Measurements from ENCODE around the gene DDX31.
"Not testable (repeated sequence)": the region's sequence is repeated elsewhere in the genome, so short reads cannot be mapped to it uniquely, and the experiment has no call there.

Gene DDX31

DNA sequence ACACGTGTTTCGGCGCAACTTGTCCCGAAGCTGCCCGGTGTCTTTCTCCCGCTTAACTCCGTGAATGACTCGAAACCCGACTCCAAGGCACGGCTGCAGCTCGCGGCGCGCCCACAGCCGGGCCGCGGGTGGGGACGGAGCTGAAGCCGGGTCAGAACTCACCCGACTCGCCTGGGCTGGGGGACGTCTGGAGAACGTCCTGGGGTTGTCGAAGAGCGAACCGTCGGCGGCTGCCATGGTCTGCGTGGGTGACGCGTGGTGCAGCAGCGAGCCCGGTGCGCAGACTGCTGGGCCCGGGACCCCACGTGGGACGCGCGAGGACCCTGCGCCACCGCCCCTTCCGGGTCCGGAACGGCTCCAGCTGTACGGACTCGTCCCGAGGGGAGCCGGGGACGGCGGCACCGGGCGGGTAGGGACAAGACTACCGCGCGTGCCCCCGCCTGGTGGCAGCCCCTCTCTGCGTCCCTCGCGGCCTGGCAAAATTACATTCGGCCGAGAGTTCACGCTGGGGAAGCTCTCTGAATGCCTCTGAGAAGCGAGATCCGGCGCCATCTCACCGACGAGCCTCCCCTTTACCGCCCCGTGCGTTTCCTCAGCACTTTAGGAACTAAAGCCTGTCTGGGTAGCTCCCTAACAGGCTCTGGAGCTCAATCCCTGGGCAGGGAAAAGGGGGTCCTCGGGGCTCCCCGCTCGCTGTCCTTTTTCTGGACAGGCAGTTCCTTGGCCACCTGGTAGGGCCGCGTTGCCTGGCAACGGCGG, at the start of gene DDX31:
Gene DDX31, minus strand, starts transcription at position 286 of the 759 bp plus-strand sequence. Its CDS starts 49 bp downstream, at position 237.
- peak; percentile 43 for FAIRE-seq
- DNase-seq (ENCODE audit: insufficient read length, low spot score) = peak; percentile 89
- peak; percentile 91 for TF ChIP-seq POLR2A (IDR thresholded peaks at IDR 0.05; ENCODE audit: low read depth, low read length)

DNA sequence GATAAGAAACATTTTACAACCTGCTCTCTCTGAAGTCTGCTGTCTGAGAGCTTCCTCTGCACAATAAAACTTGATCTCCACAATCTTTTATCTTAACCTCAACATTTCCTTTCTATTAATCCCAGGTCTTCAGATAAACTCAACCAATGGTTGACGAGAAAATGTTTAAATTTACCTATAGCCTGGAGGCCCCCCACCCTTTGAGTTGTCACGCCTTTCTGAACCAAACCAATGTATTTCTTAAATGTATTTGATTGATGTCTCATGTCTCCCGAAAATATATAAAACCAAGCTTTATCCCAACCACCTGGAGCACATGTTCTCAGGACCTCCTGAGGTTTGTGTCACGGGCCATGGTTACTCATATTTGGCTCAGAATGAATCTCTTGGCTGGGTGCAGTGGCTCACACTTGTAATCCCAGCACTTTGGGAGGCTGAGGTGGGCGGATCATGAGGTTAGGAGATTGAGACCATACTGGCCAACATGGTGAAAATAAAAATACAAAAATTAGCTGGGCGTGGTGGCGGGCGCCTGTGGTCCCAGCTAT, 48.7 kb upstream of the DDX31 start:
- not testable (repeated sequence) for FAIRE-seq; DNase-seq (ENCODE audit: insufficient read length, low spot score)

DNA sequence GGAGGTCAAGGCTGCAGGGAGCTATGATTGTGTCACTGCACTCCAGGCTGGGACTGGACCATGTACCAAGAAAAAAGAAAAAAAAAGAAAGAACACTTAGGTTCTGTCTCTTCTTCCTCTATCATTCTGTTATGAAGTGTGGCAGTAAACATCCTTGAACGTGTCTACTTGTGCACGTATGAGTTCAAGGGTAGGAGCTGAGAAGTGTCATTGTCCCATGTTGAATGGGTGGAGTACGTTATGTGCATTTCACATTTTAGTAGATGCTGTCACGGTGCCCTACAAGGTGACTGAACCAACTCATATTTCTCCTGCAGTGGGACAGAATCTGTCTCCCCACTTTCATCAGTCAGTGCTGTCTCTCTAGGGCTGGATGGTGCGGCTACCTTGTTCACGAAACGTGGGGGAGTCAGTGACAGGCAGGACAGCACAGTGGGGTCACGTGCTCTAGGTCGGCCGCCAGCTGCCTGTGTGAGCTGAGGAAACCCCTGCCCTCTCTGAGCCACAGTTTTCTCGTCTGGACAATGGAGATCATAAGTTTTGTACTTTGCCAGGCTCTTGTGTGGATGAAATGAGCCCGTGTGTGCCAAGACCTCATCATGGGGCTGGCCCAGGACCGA, 47.7 kb upstream of the DDX31 start:
- FAIRE-seq (no peak), DNase-seq (ENCODE audit: insufficient read length, low spot score) (no peak)
- TF ChIP-seq POLR2A (IDR thresholded peaks at IDR 0.05; ENCODE audit: low read depth, low read length) = no peak

DNA sequence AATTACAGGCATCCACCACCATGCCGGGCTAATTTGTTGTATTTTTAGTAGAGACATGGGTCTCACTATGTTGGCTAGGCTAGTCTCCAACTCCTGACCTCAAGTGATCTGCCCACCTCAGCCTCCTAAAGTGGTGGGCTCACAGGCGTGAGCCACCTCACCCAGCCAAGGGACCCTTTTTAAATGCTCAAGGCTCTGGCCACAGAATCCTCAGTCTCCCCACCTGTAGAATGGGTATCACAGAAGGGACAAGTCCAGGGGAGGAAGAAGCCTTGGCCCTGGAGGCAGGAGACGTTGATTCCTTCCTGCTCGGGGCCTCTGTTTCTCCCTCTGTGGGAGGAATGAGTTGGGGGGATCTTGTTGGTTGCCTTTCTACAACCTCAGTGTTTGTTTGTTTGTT, 46.2 kb upstream of the DDX31 start:
- DNase-seq (ENCODE audit: insufficient read length, low spot score) = no peak
- no peak for FAIRE-seq
- TF ChIP-seq POLR2A (IDR thresholded peaks at IDR 0.05; ENCODE audit: low read depth, low read length) = no peak

DNA sequence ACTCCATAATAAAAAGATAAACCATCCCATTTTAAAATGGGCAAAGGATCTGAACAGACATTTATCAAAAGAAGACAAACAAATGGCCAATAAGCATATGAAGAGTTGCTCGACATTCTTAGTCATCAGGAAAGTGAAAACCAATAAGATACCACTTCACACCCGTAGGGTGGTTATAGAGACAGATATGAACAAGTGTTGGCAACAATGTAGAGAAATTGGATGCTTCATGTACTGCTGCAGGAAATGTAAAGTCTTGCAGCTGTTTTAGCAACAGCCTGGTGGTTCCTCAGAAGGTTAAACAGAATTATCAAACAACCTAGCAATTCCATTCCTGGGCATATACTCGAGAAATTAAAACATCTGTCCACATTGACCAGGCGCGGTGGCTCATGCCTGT, 43.0 kb upstream of the DDX31 start:
- no peak for DNase-seq (ENCODE audit: insufficient read length, low spot score)
- no peak for TF ChIP-seq POLR2A (IDR thresholded peaks at IDR 0.05; ENCODE audit: low read depth, low read length)
- no peak for FAIRE-seq

DNA sequence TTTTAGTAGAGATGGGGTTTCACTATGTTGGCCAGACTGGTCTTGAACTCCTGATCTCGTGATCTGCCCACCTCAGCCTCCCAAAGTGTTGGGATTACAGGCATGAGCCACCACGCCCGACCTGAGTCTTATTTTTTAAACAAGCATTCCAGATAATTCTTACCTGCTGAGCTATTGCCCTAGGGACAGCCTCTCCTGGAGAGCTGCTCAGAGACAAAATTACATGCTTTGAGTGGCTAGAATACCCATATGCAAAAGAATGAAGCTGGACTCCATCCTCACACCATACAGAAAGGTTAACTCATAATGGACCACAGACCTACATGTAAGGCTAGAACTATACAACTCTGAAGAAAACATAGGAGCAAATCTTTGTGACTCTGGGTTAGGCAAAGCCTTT, 42.1 kb upstream of the DDX31 start:
- no peak for DNase-seq (ENCODE audit: insufficient read length, low spot score)
- no peak for FAIRE-seq
- TF ChIP-seq POLR2A (IDR thresholded peaks at IDR 0.05; ENCODE audit: low read depth, low read length) = no peak

DNA sequence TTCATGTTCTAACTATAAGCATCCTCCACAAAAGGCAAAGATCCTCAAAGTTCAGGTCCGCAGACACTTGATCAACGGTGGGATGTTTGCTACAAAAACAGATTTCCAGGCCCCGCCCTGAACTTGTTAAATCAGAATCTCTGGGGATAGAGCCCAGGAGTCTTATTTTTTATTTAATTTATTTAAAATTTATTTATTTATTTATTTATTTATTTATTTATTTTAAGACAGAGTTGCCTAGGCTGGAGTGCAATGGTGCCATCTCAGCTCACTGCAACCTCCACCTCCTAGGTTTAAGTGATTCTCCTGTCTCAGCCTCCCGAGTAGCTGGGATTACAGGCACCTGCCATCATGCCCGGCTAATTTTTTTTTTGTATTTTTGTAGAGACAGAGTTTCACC, 41.4 kb upstream of the DDX31 start:
- not testable (repeated sequence) for FAIRE-seq; DNase-seq (ENCODE audit: insufficient read length, low spot score)

DNA sequence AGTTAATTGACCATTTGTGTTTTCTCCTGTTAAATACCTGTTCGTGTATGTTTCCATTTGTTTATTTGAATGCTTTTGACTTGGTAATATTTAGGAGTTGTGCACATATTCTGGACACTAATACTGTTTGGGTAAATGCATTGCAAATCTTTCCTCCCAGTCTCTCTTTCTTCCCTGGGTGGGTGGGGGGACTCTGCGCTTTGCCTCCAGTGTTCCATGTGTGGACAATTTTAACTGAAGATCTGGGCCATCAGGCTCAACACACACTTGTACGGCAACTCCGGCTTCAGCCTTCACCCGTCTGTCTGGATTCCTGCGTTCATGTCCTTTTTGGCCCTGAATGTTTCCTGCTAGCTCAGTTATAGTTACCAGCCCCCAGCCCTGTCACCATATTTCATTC, 40.5 kb upstream of the DDX31 start:
- DNase-seq (ENCODE audit: insufficient read length, low spot score) (no peak), FAIRE-seq (no peak)
- no peak for TF ChIP-seq POLR2A (IDR thresholded peaks at IDR 0.05; ENCODE audit: low read depth, low read length)

DNA sequence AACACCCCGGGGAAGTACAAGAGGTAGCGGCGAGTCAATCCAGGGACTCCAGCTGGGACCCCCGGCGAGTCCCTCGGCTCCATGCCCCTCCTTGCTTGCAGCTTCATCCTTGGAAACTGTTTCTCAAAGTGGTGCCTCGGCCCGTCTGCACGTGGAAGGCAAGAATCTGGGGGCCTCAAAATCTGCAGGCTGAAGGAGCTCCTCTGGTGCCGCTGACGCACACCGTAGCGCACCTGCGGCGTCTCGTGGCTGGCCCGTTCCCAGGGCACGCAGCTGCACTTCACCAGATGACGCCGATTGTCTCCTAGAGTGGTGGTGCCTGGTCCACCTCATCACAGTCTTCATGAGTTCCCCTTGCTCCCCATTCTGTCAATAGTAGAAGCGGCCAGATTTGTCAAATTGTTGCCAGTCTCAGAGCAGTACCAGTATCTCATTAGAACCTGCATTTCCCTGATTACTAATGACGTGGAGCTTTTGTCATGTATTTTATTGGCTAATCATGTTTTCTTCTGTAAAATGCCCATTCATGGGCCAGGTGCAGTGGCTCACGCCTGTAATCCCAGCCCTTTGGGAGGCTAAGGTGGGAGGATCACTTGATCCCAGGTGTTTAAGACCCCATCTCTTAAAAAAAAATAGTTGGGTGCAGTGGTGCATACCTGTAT, 39.1 kb upstream of the DDX31 start:
- DNase-seq (ENCODE audit: insufficient read length, low spot score) (no peak), FAIRE-seq (no peak)
- TF ChIP-seq POLR2A (IDR thresholded peaks at IDR 0.05; ENCODE audit: low read depth, low read length) = no peak

DNA sequence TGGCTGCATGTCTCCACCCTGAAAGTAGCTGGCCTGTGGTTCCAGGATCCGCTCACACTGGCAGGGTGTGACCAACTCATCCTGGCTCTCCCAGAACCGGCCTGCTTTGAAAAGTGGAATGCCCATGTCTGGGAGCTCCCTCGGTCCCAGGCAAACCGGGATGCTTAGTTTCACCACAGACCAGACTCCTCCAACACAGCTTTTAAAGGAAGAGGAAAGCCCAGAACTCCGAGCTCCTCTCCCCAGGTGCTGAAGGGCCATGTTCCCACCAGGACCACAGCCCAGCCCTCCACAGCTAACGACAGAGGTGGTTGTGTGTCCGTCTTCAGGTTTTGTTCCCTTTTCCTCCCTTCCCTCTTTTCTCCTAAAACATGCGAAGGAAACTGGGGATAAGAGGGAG, 38.5 kb upstream of the DDX31 start:
- FAIRE-seq (no peak), DNase-seq (ENCODE audit: insufficient read length, low spot score) (no peak)
- TF ChIP-seq POLR2A (IDR thresholded peaks at IDR 0.05; ENCODE audit: low read depth, low read length) = no peak

DNA sequence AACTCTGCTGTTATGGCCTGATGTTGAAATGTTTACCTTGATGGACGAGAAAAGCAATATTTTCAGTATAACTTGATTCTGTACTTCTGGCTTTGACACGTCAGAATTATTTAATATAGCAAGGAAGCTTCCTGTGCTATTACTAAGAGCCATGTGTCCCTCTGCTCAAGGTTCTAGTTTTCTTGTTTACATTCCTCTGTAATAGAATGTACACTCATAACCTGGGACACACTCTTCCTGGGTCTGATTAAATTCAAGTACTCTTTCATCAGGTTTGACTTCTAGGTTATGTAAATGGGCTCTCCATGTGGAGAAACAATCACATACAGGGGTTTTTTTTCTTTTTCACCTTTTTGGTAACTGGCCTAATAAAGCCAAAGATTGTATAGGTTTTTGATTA, 33.6 kb upstream of the DDX31 start:
- DNase-seq (ENCODE audit: insufficient read length, low spot score) = no peak
- no peak for FAIRE-seq
- TF ChIP-seq POLR2A (IDR thresholded peaks at IDR 0.05; ENCODE audit: low read depth, low read length) = no peak

DNA sequence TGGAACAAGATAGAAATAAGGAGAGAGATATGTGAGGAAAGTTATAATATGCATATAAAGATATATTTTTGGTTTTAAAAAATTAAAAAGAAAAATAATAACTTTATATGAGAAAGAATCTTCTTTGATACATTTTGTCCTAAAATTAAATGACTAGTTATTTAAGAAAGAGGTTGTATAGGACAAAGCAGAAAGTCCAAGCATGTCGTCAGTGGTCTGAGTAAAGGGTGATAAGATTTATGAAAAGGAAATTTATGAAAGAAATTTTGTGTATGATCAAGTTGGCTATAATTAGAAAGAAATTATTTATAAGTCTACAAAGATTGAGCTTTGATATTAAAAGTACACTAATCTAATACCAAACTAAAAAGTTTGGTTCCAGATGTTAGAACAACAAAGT, 32.5 kb upstream of the DDX31 start:
- no peak for FAIRE-seq
- TF ChIP-seq POLR2A (IDR thresholded peaks at IDR 0.05; ENCODE audit: low read depth, low read length) = no peak
- no peak for DNase-seq (ENCODE audit: insufficient read length, low spot score)

DNA sequence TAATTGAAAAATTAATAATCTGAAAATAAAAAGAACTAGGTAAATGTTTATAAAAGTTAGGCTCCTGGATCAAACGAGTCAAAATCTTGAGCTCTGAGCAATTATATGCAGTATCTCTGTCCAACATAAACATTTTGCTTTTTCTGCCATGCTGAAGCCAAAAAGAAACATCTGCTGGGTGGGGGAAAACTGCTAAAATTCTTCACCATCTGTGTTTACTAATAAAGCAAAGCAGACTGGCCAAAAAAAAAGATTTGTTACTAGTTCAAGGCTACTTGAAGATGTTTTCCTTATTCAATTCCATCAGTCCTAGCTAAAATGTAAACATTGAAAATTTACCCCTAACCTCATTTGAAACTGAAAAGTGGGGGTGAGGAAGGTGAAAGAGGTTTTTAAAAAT, 30.2 kb upstream of the DDX31 start:
- DNase-seq (ENCODE audit: insufficient read length, low spot score) = no peak
- no peak for TF ChIP-seq POLR2A (IDR thresholded peaks at IDR 0.05; ENCODE audit: low read depth, low read length)
- FAIRE-seq = no peak

DNA sequence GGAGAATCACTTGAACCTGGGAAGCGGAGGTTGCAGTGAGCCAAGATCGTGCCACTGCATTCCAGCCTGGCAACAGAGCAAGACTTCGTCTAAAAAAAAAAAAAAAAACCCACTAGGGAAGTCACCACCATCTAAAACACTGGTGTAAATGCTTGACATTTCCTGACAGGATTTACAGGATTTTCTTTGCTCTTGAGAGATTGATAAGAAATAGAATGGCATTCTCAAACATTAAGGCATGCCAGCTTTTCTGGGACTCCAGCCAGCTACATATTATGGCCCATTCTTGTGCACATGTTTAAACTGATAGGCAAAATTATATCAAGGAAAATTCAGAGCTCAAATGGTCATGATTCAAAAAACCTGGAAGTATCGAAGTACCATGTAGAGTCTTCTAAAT, 29.2 kb upstream of the DDX31 start:
- FAIRE-seq = no peak
- DNase-seq (ENCODE audit: insufficient read length, low spot score) = no peak

DNA sequence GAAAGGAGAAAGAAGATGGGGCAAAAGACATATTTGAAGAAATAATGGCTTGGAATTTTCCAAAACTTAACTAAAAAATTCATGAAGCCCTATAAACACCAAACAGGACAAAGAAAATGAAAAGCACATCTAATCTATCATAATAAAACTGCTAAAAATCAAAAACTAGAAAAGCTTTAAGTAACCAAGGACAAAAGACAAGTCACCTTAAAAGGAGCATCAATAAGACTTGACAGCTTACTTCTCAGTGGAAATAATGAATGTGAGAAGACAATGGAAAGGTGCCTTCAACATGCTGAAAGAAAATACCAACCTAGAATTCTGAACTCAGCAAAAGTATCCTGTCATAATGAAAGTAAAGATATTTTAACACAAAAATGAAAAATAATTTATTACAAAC, 27.4 kb upstream of the DDX31 start:
- DNase-seq (ENCODE audit: insufficient read length, low spot score) (no peak), FAIRE-seq (no peak)
- no peak for TF ChIP-seq POLR2A (IDR thresholded peaks at IDR 0.05; ENCODE audit: low read depth, low read length)

More for the DNA sequence above, 29.2 kb upstream of the DDX31 start:
- no peak for TF ChIP-seq POLR2A (IDR thresholded peaks at IDR 0.05; ENCODE audit: low read depth, low read length)
